GM23338 (cell line): Measurements from ENCODE around the gene SIRPD. TPM values are rescaled to one million over a fixed set of nuclear protein-coding genes. Genes with fewer than 3 reads are reported as not detected.
"Not testable (repeated sequence)": the region's sequence is repeated elsewhere in the genome, so short reads cannot be mapped to it uniquely, and the experiment has no call there.

Experiments used
- ATAC-seq: fragments of 200-7000 bp; cut with Tn5 transposase; 3 replicates; pipeline ENCODE4 v1.9.1; 2020
- DNase-seq: peaks from one replicate; pipeline ENCODE4 v3.0.0-alpha.2; 2015; ENCODE audit warnings: low spot score
- H2AFZ ChIP-seq: fragments of 200-600 bp; sonication (generic); 2 replicates; pipeline ENCODE4 v1.8.0; 2016; ENCODE audit warnings: antibody characterized with exemption, mild to moderate bottlenecking, moderate library complexity
- H3F3A ChIP-seq: fragments of 200-600 bp; sonication (generic); replicated peaks from 2 replicates; pipeline ENCODE4 v1.8.0; 2017; ENCODE audit warnings: antibody characterized with exemption, mixed run types, low read depth
- H3K27ac ChIP-seq: fragments of 200-600 bp; sonication (generic); 2 replicates; pipeline ENCODE4 v1.6.1; 2016; ENCODE audit warnings: low read depth
- H3K27me3 ChIP-seq: fragments of 200-600 bp; sonication (generic); 2 replicates; pipeline ENCODE4 v1.8.0; 2016; ENCODE audit warnings: mild to moderate bottlenecking, mixed run types, moderate library complexity; ENCODE audit not compliant: insufficient read depth
- H3K36me3 ChIP-seq: fragments of 200-600 bp; sonication (generic); 2 replicates; pipeline ENCODE4 v1.8.0; 2016; ENCODE audit warnings: mild to moderate bottlenecking; ENCODE audit not compliant: insufficient read depth
- H3K4me1 ChIP-seq: fragments of 200-600 bp; sonication (generic); 2 replicates; pipeline ENCODE4 v1.8.0; 2016; ENCODE audit warnings: mild to moderate bottlenecking, moderate library complexity; ENCODE audit not compliant: insufficient read depth
- H3K4me2 ChIP-seq: fragments of 200-600 bp; sonication (generic); 2 replicates; pipeline ENCODE4 v1.7.1; 2017; ENCODE audit warnings: mixed run types
- H3K4me3 ChIP-seq: fragments of 200-600 bp; sonication (generic); 2 replicates; pipeline ENCODE4 v1.6.1; 2016; ENCODE audit warnings: mixed run types
- H3K79me2 ChIP-seq: fragments of 200-600 bp; sonication (generic); replicated peaks from 2 replicates; pipeline ENCODE4 v1.8.0; 2017; ENCODE audit warnings: mild to moderate bottlenecking; ENCODE audit not compliant: insufficient read depth
- H3K9me2 ChIP-seq: fragments of 200-600 bp; sonication (generic); 2 replicates; pipeline ENCODE4 v1.8.0; 2017; ENCODE audit not compliant: insufficient read depth
- H4K20me1 ChIP-seq: fragments of 200-600 bp; sonication (generic); replicated peaks from 2 replicates; pipeline ENCODE4 v1.8.0; 2017; ENCODE audit warnings: mild to moderate bottlenecking; ENCODE audit not compliant: insufficient read depth
- H3K27ac Mint-ChIP-seq: 2 replicates; pipeline ENCODE4 v1.8.0; 2020; ENCODE audit warnings: inconsistent platforms, mild to moderate bottlenecking, moderate library complexity, mixed read lengths
- H3K27me3 Mint-ChIP-seq: 3 replicates; pipeline ENCODE4 v1.8.0; 2022; ENCODE audit warnings: low read depth, mild to moderate bottlenecking, moderate library complexity, mixed read lengths, inconsistent platforms; ENCODE audit not compliant: insufficient read depth, poor library complexity
- H3K36me3 Mint-ChIP-seq: 3 replicates; pipeline ENCODE4 v1.8.0; 2021; ENCODE audit warnings: low read depth, mild to moderate bottlenecking, inconsistent platforms, moderate library complexity, mixed read lengths
- H3K4me1 Mint-ChIP-seq: 3 replicates; pipeline ENCODE4 v1.8.0; 2020; ENCODE audit warnings: mild to moderate bottlenecking, inconsistent platforms, mixed read lengths
- H3K4me3 Mint-ChIP-seq: 3 replicates; pipeline ENCODE4 v1.8.0; 2021; ENCODE audit warnings: moderate library complexity, mild to moderate bottlenecking, inconsistent platforms, mixed read lengths
- H3K9me3 Mint-ChIP-seq: 3 replicates; pipeline ENCODE4 v1.8.0; 2020; ENCODE audit warnings: moderate library complexity, mild to moderate bottlenecking, inconsistent platforms, mixed read lengths
- CREB1 ChIP-seq: fragments of 250-450 bp; sonication (Bioruptor Pico); IDR thresholded peaks from 2 replicates; pipeline ENCODE4 v1.5.0; 2020; ENCODE audit warnings: low read depth, mild to moderate bottlenecking, moderate library complexity
- EZH2phosphoT487 ChIP-seq: fragments of 200-600 bp; sonication (generic); IDR thresholded peaks from one replicate; pipeline ENCODE4 v1.8.1; 2018; ENCODE audit warnings: antibody characterized with exemption; ENCODE audit not compliant: unreplicated experiment
- JUNB ChIP-seq: IDR thresholded peaks from one replicate; pipeline ENCODE4 v1.6.1; 2016; ENCODE audit warnings: antibody characterized with exemption; ENCODE audit not compliant: unreplicated experiment
- ZNF331 ChIP-seq: fragments of 250-450 bp; sonication (Bioruptor Pico); IDR thresholded peaks from 2 replicates; pipeline ENCODE4 v1.5.0; 2020; ENCODE audit warnings: low read depth, mild to moderate bottlenecking, moderate library complexity
- polyA plus RNA-seq: library from polyadenylated mRNA; unstranded; fragments of >200 nt; fragmentation: Nextera tagmentation; extraction: Ambion mirVana; gene quantifications from 2 replicates; pipeline ENCODE4 v1.2.1, GENCODE V29; 2016
- total RNA-seq: library from RNA; depleted of rRNA; stranded (reverse); fragments of >200 nt; shearing (Covaris generic); gene quantifications from 2 replicates; pipeline ENCODE4 v1.2.3, GENCODE V29; 2014
- TF ChIP-seq, protein P1 (sequence below), 2 experiments: fragments of 200-600 bp in 1 of 2; sonication (generic) in 1 of 2; conservative IDR thresholded peaks; 2 replicates each; pipeline versions ENCODE4 v1.5.1 to v1.6.1; 2016 to 2017; ENCODE audit warnings: antibody characterized with exemption in 2 of 2, low read depth in 2 of 2, mild to moderate bottlenecking in 2 of 2, moderate library complexity in 1 of 2
- TF ChIP-seq, protein P2 (sequence below): fragments of 250-450 bp; sonication (Bioruptor Pico); IDR thresholded peaks from 2 replicates; pipeline ENCODE4 v1.5.0; 2020; ENCODE audit warnings: mild to moderate bottlenecking, moderate library complexity
- TF ChIP-seq, protein P3 (sequence below): IDR thresholded peaks from one replicate; pipeline ENCODE4 v1.6.1; 2018; ENCODE audit warnings: antibody characterized with exemption; ENCODE audit not compliant: unreplicated experiment

The SIRPD gene
- total and polyA plus RNA-seq, 2 experiments from 2014 or later: not detected

DNA sequence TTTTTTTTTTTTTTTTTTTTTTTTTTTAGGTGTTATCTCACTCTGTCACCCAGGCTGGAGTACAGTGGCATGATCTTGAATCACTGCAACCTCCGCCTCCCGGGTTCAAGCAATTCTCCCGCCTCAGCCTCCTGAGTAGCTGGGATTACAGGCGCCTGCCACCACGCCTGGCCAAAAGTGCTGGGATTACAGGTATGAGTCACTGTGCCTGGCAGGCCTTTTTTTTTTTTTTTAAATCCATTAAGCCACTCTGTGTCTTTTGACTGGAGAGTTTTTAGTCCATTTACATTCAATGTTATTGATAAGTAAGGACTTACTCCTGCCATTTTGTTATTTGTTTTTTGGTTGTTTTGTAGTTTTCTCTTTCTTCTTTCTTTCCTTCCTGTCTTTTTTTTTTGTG lies 60.1 kb downstream of the SIRPD start:
- not testable (repeated sequence) for H3K36me3 Mint-ChIP-seq, H3K4me1 ChIP-seq, H3K27me3 ChIP-seq, H3K9me2 ChIP-seq, H3K4me3 ChIP-seq, H3F3A ChIP-seq, H3K27ac ChIP-seq, H3K36me3 ChIP-seq, H3K4me3 Mint-ChIP-seq, H3K4me2 ChIP-seq, DNase-seq, ATAC-seq, H4K20me1 ChIP-seq, H3K79me2 ChIP-seq, H3K9me3 Mint-ChIP-seq, H3K27ac Mint-ChIP-seq, H3K4me1 Mint-ChIP-seq, H2AFZ ChIP-seq
- peaks cover 13% of the 10 kb centered on the region for H3K27me3 Mint-ChIP-seq

DNA sequence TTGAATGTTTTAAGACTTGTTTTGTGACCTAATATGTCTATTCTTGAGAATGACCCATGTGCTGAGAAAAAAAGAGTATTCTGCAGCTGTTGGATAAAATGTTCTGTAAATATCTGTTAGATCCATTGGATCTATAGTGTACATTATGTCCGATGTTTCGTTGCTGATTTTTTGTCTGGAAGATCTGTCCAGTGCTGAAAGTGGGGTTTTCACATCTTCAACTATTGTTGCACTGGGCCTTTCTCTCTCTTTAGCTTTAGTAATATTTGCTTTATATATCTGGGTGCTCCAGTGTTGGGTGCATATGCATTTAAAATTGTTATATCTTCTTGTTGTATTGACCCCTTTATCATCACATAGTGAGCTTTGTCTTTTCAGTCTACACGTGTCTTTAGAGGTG lies 60.6 kb downstream of the SIRPD start:
- Histone ChIP-seq H3K27me3 (no peaks in the 10 kb centered on the region), H4K20me1 (no peaks in the 10 kb centered on the region), H3K4me2 (no peak overlapping the region), H3K79me2 (no peaks in the 10 kb centered on the region), H2AFZ (no peak overlapping the region), H3K27ac (no peak overlapping the region), H3K4me1 (no peaks in the 10 kb centered on the region), H3K9me2 (peaks cover 9% of the 10 kb centered on the region; the same call in 1 of the 2 replicates), H3K4me3 (no peak overlapping the region), H3K36me3 (no peaks in the 10 kb centered on the region), H3F3A (no peaks in the 10 kb centered on the region)
- Mint-ChIP-seq H3K27ac (no peak overlapping the region), H3K27me3 (peaks cover 13% of the 10 kb centered on the region), H3K36me3 (no peaks in the 10 kb centered on the region; the same call in 2 of the 3 replicates), H3K9me3 (no peaks in the 10 kb centered on the region; the same call in 1 of the 3 replicates), H3K4me1 (peaks cover 7% of the 10 kb centered on the region), H3K4me3 (no peak overlapping the region)
- no peak for ATAC-seq
- DNase-seq: no peak
- TF ChIP-seq ZNF331: no peak
- no peak for TF ChIP-seq EZH2phosphoT487
- TF ChIP-seq, protein P1, sequence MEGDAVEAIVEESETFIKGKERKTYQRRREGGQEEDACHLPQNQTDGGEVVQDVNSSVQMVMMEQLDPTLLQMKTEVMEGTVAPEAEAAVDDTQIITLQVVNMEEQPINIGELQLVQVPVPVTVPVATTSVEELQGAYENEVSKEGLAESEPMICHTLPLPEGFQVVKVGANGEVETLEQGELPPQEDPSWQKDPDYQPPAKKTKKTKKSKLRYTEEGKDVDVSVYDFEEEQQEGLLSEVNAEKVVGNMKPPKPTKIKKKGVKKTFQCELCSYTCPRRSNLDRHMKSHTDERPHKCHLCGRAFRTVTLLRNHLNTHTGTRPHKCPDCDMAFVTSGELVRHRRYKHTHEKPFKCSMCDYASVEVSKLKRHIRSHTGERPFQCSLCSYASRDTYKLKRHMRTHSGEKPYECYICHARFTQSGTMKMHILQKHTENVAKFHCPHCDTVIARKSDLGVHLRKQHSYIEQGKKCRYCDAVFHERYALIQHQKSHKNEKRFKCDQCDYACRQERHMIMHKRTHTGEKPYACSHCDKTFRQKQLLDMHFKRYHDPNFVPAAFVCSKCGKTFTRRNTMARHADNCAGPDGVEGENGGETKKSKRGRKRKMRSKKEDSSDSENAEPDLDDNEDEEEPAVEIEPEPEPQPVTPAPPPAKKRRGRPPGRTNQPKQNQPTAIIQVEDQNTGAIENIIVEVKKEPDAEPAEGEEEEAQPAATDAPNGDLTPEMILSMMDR (conservative IDR thresholded peaks at IDR 0.05; ENCODE audit: low read depth in 2 of 2): no peak
- TF ChIP-seq, protein P2, sequence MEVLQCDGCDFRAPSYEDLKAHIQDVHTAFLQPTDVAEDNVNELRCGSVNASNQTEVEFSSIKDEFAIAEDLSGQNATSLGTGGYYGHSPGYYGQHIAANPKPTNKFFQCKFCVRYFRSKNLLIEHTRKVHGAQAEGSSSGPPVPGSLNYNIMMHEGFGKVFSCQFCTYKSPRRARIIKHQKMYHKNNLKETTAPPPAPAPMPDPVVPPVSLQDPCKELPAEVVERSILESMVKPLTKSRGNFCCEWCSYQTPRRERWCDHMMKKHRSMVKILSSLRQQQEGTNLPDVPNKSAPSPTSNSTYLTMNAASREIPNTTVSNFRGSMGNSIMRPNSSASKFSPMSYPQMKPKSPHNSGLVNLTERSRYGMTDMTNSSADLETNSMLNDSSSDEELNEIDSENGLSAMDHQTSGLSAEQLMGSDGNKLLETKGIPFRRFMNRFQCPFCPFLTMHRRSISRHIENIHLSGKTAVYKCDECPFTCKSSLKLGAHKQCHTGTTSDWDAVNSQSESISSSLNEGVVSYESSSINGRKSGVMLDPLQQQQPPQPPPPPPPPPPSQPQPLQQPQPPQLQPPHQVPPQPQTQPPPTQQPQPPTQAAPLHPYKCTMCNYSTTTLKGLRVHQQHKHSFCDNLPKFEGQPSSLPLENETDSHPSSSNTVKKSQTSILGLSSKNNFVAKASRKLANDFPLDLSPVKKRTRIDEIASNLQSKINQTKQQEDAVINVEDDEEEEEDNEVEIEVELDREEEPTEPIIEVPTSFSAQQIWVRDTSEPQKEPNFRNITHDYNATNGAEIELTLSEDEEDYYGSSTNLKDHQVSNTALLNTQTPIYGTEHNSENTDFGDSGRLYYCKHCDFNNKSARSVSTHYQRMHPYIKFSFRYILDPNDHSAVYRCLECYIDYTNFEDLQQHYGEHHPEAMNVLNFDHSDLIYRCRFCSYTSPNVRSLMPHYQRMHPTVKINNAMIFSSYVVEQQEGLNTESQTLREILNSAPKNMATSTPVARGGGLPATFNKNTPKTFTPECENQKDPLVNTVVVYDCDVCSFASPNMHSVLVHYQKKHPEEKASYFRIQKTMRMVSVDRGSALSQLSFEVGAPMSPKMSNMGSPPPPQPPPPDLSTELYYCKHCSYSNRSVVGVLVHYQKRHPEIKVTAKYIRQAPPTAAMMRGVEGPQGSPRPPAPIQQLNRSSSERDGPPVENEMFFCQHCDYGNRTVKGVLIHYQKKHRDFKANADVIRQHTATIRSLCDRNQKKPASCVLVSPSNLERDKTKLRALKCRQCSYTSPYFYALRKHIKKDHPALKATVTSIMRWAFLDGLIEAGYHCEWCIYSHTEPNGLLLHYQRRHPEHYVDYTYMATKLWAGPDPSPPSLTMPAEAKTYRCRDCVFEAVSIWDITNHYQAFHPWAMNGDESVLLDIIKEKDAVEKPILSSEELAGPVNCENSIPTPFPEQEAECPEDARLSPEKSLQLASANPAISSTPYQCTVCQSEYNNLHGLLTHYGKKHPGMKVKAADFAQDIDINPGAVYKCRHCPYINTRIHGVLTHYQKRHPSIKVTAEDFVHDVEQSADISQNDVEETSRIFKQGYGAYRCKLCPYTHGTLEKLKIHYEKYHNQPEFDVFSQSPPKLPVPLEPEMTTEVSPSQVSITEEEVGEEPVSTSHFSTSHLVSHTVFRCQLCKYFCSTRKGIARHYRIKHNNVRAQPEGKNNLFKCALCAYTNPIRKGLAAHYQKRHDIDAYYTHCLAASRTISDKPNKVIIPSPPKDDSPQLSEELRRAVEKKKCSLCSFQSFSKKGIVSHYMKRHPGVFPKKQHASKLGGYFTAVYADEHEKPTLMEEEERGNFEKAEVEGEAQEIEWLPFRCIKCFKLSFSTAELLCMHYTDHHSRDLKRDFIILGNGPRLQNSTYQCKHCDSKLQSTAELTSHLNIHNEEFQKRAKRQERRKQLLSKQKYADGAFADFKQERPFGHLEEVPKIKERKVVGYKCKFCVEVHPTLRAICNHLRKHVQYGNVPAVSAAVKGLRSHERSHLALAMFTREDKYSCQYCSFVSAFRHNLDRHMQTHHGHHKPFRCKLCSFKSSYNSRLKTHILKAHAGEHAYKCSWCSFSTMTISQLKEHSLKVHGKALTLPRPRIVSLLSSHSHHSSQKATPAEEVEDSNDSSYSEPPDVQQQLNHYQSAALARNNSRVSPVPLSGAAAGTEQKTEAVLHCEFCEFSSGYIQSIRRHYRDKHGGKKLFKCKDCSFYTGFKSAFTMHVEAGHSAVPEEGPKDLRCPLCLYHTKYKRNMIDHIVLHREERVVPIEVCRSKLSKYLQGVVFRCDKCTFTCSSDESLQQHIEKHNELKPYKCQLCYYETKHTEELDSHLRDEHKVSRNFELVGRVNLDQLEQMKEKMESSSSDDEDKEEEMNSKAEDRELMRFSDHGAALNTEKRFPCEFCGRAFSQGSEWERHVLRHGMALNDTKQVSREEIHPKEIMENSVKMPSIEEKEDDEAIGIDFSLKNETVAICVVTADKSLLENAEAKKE (CRISPR knock-in tag): no peak
- no peak for TF ChIP-seq CREB1 (CRISPR knock-in tag)
- TF ChIP-seq JUNB: no peak
- TF ChIP-seq, protein P3, sequence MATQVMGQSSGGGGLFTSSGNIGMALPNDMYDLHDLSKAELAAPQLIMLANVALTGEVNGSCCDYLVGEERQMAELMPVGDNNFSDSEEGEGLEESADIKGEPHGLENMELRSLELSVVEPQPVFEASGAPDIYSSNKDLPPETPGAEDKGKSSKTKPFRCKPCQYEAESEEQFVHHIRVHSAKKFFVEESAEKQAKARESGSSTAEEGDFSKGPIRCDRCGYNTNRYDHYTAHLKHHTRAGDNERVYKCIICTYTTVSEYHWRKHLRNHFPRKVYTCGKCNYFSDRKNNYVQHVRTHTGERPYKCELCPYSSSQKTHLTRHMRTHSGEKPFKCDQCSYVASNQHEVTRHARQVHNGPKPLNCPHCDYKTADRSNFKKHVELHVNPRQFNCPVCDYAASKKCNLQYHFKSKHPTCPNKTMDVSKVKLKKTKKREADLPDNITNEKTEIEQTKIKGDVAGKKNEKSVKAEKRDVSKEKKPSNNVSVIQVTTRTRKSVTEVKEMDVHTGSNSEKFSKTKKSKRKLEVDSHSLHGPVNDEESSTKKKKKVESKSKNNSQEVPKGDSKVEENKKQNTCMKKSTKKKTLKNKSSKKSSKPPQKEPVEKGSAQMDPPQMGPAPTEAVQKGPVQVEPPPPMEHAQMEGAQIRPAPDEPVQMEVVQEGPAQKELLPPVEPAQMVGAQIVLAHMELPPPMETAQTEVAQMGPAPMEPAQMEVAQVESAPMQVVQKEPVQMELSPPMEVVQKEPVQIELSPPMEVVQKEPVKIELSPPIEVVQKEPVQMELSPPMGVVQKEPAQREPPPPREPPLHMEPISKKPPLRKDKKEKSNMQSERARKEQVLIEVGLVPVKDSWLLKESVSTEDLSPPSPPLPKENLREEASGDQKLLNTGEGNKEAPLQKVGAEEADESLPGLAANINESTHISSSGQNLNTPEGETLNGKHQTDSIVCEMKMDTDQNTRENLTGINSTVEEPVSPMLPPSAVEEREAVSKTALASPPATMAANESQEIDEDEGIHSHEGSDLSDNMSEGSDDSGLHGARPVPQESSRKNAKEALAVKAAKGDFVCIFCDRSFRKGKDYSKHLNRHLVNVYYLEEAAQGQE: peak; percentile 11
